T-helper 9 cell (primary cell): ENCODE results near the gene NKPD1.

Experiments used
- DNase-seq: peaks from one replicate; pipeline ENCODE4 v3.0.0-alpha.2; 2020

Gene NKPD1

GRCh38 chr19:45117167-45117594 is 43.6 kb downstream of the NKPD1 start:
- no peak for DNase-seq

GRCh38 chr19:45115809-45116615 is 44.8 kb downstream of the NKPD1 start:
- DNase-seq: no peak

GRCh38 chr19:45114116-45114515 is 46.7 kb downstream of the NKPD1 start:
- DNase-seq: no peak

- DNase-seq: no peak
Observed at GRCh38 chr19:45113628-45114027, 47.2 kb downstream of the NKPD1 start.

GRCh38 chr19:45112111-45112827 is 48.5 kb downstream of the NKPD1 start:
- DNase-seq: no peak
